Measurements from ENCODE around the gene CAND1.

CAND1 gene

GRCh38 chr12:67239061-67239460, 30.1 kb upstream of the CAND1 start:
- no peak overlapping the region for H3K4me3 ChIP-seq (replicated peaks; ENCODE audit: low read depth, low read length)
- TF ChIP-seq CTCF (IDR thresholded peaks at IDR 0.05; ENCODE audit: insufficient read depth, low read length, poor library complexity, severe bottlenecking), result no peak
- no peaks in the 10 kb centered on the region for H3K27me3 ChIP-seq (replicated peaks; ENCODE audit: control insufficient read depth, insufficient read depth, low read length)
- no peaks in the 10 kb centered on the region for H3K36me3 ChIP-seq (ENCODE audit: control insufficient read depth, insufficient read depth, low read length)
- DNase-seq (ENCODE audit: extremely low read depth, insufficient read length), result no peak

- H3K4me3 ChIP-seq (replicated peaks; ENCODE audit: low read depth, low read length), result no peak overlapping the region
- no peak for DNase-seq (ENCODE audit: extremely low read depth, insufficient read length)
- H3K27me3 ChIP-seq (replicated peaks; ENCODE audit: control insufficient read depth, insufficient read depth, low read length), result no peaks in the 10 kb centered on the region
- TF ChIP-seq CTCF (IDR thresholded peaks at IDR 0.05; ENCODE audit: insufficient read depth, low read length, poor library complexity, severe bottlenecking), result no peak
- H3K36me3 ChIP-seq (ENCODE audit: control insufficient read depth, insufficient read depth, low read length), result no peaks in the 10 kb centered on the region
These were observed 27.7 kb upstream of the CAND1 start for GRCh38 chr12:67241482-67241881.

GRCh38 chr12:67243260-67243659, 25.9 kb upstream of the CAND1 start:
- H3K4me3 ChIP-seq (replicated peaks; ENCODE audit: low read depth, low read length), result no peak overlapping the region
- no peaks in the 10 kb centered on the region for H3K36me3 ChIP-seq (ENCODE audit: control insufficient read depth, insufficient read depth, low read length)
- H3K27me3 ChIP-seq (replicated peaks; ENCODE audit: control insufficient read depth, insufficient read depth, low read length), result no peaks in the 10 kb centered on the region
- no peak for DNase-seq (ENCODE audit: extremely low read depth, insufficient read length)
- no peak for TF ChIP-seq CTCF (IDR thresholded peaks at IDR 0.05; ENCODE audit: insufficient read depth, low read length, poor library complexity, severe bottlenecking)

- Histone ChIP-seq H3K4me3 (replicated peaks; ENCODE audit: low read depth, low read length) (no peak overlapping the region), H3K27me3 (replicated peaks; ENCODE audit: control insufficient read depth, insufficient read depth, low read length) (no peaks in the 10 kb centered on the region), H3K36me3 (ENCODE audit: control insufficient read depth, insufficient read depth, low read length) (no peaks in the 10 kb centered on the region)
- DNase-seq (ENCODE audit: extremely low read depth, insufficient read length), result no peak
- no peak for TF ChIP-seq CTCF (IDR thresholded peaks at IDR 0.05; ENCODE audit: insufficient read depth, low read length, poor library complexity, severe bottlenecking)
These were observed 23.6 kb upstream of the CAND1 start for GRCh38 chr12:67245571-67245970.

GRCh38 chr12:67251012-67251411, 18.1 kb upstream of the CAND1 start:
- Histone ChIP-seq H3K4me3 (replicated peaks; ENCODE audit: low read depth, low read length) (no peak overlapping the region), H3K27me3 (replicated peaks; ENCODE audit: control insufficient read depth, insufficient read depth, low read length) (no peaks in the 10 kb centered on the region), H3K36me3 (ENCODE audit: control insufficient read depth, insufficient read depth, low read length) (no peaks in the 10 kb centered on the region)
- DNase-seq (ENCODE audit: extremely low read depth, insufficient read length), result no peak
- no peak for TF ChIP-seq CTCF (IDR thresholded peaks at IDR 0.05; ENCODE audit: insufficient read depth, low read length, poor library complexity, severe bottlenecking)

GRCh38 chr12:67254372-67255026, 14.7 kb upstream of the CAND1 start:
- DNase-seq (ENCODE audit: extremely low read depth, insufficient read length), result no peak
- H3K36me3 ChIP-seq (ENCODE audit: control insufficient read depth, insufficient read depth, low read length), result no peaks in the 10 kb centered on the region
- H3K27me3 ChIP-seq (replicated peaks; ENCODE audit: control insufficient read depth, insufficient read depth, low read length), result no peaks in the 10 kb centered on the region
- H3K4me3 ChIP-seq (replicated peaks; ENCODE audit: low read depth, low read length), result no peak overlapping the region
- no peak for TF ChIP-seq CTCF (IDR thresholded peaks at IDR 0.05; ENCODE audit: insufficient read depth, low read length, poor library complexity, severe bottlenecking)

Data from GM06990 (cell line).